ENCODE data around the gene TMC5. TPM values are rescaled to one million over a fixed set of nuclear protein-coding genes. Genes with fewer than 3 reads are reported as not detected.

Gene TMC5
- polyA plus RNA-seq, 3 donors, result not detected

- Mint-ChIP-seq H3K4me3 (no peak overlapping the region), H3K36me3 (no peaks in the 10 kb centered on the region), H3K4me1 (no peaks in the 10 kb centered on the region), H3K9me3 (peaks cover 0 to 3% (median 2%) of the 10 kb centered on the region in 7 donors), H3K27ac (no peak overlapping the region), H3K27me3 (ENCODE audit: low read depth in 3 of 3) (peaks cover 2 to 6% (median 3%) of the 10 kb centered on the region in 3 donors)
- intact Hi-C loops (cut with micrococcal nuclease), result no loop called here
- no CpG with 5 or more reads among the region's 4 CpGs for WGBS (ENCODE audit: insufficient coverage)
- no peak for TF ChIP-seq CTCF (IDR thresholded peaks at IDR 0.05)
- Histone ChIP-seq H4K20me1 (ENCODE audit: insufficient read depth, low read length) (no peaks in the 10 kb centered on the region), H3K4me1 (ENCODE audit: control insufficient read depth in 1 of 2, insufficient read depth in 2 of 2, low read length in 2 of 2) (no peaks in the 10 kb centered on the region), H3K9ac (ENCODE audit: insufficient read depth, low read length, poor library complexity, severe bottlenecking) (no peak overlapping the region), H3K27ac (ENCODE audit: low read depth in 1 of 2, low read length in 2 of 2) (no peak overlapping the region), H3K4me2 (replicated peaks; ENCODE audit: extremely low read depth, low read length, poor library complexity, severe bottlenecking) (no peak overlapping the region), H3K36me3 (replicated peaks in 1 of 2; ENCODE audit: control insufficient read depth in 1 of 2, insufficient read depth in 2 of 2, low read length in 2 of 2) (no peaks in the 10 kb centered on the region), H3K79me2 (ENCODE audit: insufficient read depth, low read length) (no peaks in the 10 kb centered on the region), H3K4me3 (replicated peaks in 1 of 3; ENCODE audit: low read depth in 2 of 3, low read length in 3 of 3) (no peak overlapping the region), H3K27me3 (ENCODE audit: control insufficient read depth in 2 of 2, insufficient read depth in 2 of 2, low read length in 2 of 2) (no peaks in the 10 kb centered on the region), H2AFZ (ENCODE audit: insufficient read depth, low read depth, low read length, poor library complexity, severe bottlenecking) (no peak overlapping the region), H3K9me3 (replicated peaks in 1 of 2; ENCODE audit: control insufficient read depth in 1 of 2, insufficient read depth in 1 of 2, low read length in 2 of 2) (no peaks in the 10 kb centered on the region)
- no peak for DNase-seq
Observed at GRCh38 chr16:19439483-19439882, 21.8 kb downstream of the TMC5 start.

GRCh38 chr16:19443659-19444058, 26.0 kb downstream of the TMC5 start:
- Histone ChIP-seq H3K4me3 (replicated peaks in 1 of 3; ENCODE audit: low read depth in 2 of 3, low read length in 3 of 3) (no peak overlapping the region), H3K9ac (ENCODE audit: insufficient read depth, low read length, poor library complexity, severe bottlenecking) (no peak overlapping the region), H4K20me1 (ENCODE audit: insufficient read depth, low read length) (no peaks in the 10 kb centered on the region), H3K27me3 (ENCODE audit: control insufficient read depth in 2 of 2, insufficient read depth in 2 of 2, low read length in 2 of 2) (no peaks in the 10 kb centered on the region), H3K9me3 (replicated peaks in 1 of 2; ENCODE audit: control insufficient read depth in 1 of 2, insufficient read depth in 1 of 2, low read length in 2 of 2) (no peaks in the 10 kb centered on the region), H3K4me1 (ENCODE audit: control insufficient read depth in 1 of 2, insufficient read depth in 2 of 2, low read length in 2 of 2) (no peaks in the 10 kb centered on the region), H2AFZ (ENCODE audit: insufficient read depth, low read depth, low read length, poor library complexity, severe bottlenecking) (no peak overlapping the region), H3K4me2 (replicated peaks; ENCODE audit: extremely low read depth, low read length, poor library complexity, severe bottlenecking) (no peak overlapping the region), H3K27ac (ENCODE audit: low read depth in 1 of 2, low read length in 2 of 2) (no peak overlapping the region), H3K79me2 (ENCODE audit: insufficient read depth, low read length) (no peaks in the 10 kb centered on the region), H3K36me3 (replicated peaks in 1 of 2; ENCODE audit: control insufficient read depth in 1 of 2, insufficient read depth in 2 of 2, low read length in 2 of 2) (no peaks in the 10 kb centered on the region)
- Mint-ChIP-seq H3K27ac (no peak overlapping the region), H3K4me1 (no peaks in the 10 kb centered on the region), H3K9me3 (peaks cover 0 to 13% (median 5%) of the 10 kb centered on the region in 7 donors), H3K27me3 (ENCODE audit: low read depth in 3 of 3) (peaks cover 2 to 9% (median 4%) of the 10 kb centered on the region in 3 donors), H3K4me3 (no peak overlapping the region), H3K36me3 (no peaks in the 10 kb centered on the region)
- no peak for TF ChIP-seq CTCF (IDR thresholded peaks at IDR 0.05)
- WGBS (ENCODE audit: insufficient coverage), result 73% methylated on average over 1 of the region's 1 CpG
- no peak for DNase-seq
- intact Hi-C loops (cut with micrococcal nuclease), result no loop called here

All from CD14-positive monocyte (primary cell).